ENCODE measurements around the gene GINS1.

GINS1 gene

GRCh38 chr20:25478889-25479568, 71.6 kb downstream of the GINS1 start:
- DNase-seq, result no peak

DNA sequence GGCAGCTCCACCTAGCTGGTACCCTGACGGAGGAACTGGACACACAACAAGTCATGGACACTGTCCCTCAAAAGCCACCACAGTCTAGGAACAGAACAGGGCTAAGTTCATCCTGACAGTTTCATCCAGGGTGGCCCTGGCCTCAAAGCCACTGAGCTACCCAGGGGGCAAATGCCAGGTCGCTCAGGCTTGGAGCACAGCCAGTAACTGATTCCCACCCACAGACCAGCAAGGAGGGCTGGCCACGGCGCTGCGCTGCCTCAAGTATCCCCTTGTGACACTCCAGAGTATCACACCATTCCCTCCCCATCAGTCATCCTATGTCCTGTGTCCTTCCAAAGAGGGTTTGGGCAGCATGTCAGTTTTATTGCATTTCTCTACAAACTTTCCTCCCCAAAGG, 72.2 kb downstream of the GINS1 start:
- no peak for DNase-seq

DNA sequence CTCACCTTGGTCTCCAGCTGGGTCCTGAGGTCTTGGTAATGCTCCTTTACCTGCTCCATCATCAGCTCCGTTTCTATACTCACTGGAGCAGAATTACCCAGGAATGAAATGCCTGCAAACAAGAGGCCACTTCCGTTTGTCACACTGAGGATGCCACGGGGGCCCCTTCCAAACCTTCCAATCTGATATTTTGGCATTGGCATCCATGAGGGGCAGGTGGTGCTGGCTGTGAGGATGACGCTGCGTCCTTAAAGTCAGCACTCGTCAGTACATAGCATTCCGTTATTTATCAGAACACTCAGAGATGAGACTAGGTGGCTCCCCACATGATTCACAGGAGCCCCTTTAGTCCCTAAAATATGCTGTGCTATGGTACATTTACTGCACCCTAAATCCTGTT, 72.7 kb downstream of the GINS1 start:
- DNase-seq, result no peak

GRCh38 chr20:25480797-25481196, 73.3 kb downstream of the GINS1 start:
- DNase-seq, result no peak

- no peak for DNase-seq
Observed at GRCh38 chr20:25481235-25481917, 73.9 kb downstream of the GINS1 start.

DNA sequence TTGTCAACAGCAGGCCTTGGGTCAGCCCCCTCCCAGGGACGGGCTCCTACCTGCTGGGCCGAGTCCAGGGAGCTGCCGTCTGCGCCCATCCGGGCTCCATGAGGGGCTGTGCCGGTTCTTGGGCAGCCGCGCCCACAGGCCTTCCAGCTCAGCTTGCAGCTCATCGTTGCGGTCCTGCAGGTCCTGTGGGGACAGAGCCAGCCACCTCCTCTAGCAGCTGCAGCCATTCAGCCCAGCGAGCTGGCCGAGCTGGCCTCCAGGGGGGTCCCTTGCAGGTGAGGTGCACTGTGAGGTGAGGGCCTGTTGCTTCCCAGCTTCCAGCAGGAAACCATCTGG, 74.4 kb downstream of the GINS1 start:
- no peak for DNase-seq

DNA sequence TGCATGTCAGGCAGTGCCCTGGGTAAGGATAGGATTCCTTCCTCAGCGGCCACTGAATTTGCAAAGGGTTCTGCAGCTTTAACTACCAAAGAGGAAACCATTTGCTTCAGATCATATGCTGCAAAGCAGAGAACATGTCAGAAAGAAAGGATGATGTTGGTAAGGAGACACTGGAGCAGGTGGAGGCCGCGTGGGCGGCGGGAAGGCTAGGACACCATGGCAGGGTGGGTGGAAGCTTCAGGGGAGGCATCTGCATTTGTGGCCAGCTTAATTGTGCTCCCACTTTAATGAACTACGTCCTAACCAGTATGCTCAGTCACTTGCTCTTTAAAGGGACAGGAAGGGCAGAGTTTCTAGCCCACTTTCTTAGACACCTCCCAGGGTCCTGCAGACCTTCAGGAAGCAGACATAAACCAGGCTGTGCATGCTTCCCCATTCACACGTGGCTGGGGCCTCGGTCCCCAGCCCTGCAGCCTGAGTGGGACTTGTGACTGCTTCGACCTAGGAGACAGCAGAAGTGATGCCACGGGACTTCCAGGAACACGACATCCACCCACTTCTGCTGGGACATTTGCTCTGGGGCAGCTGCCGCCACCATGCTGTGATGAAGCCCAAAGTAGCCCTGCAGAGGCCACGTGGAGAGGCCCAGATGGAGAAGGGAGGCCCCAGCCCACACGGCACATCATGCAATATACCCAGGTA, 76.1 kb downstream of the GINS1 start:
- DNase-seq, result no peak

- DNase-seq, result no peak
Observed at GRCh38 chr20:25484224-25484846, 76.9 kb downstream of the GINS1 start.

- no peak for DNase-seq
Observed at GRCh38 chr20:25484911-25485511, 77.5 kb downstream of the GINS1 start.

DNA sequence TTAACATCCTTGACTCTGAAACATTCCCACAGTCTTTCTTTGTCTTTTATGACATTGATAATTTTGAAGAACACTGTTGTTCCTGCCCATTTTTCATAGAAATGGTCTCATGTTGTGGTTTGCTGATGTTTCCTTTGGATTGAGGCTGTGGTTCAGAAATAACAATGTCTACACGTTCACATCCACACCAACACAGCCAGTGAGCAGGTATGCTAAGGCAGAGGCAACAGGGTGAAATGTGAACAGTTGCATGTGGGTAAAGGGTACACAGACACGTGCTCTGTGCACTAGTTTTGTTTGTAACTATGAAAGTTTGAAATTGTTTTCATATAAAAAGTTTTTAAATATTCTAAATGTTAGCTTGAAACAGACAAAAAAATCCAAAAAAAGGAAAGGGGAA, 78.4 kb downstream of the GINS1 start:
- no peak for DNase-seq

DNA sequence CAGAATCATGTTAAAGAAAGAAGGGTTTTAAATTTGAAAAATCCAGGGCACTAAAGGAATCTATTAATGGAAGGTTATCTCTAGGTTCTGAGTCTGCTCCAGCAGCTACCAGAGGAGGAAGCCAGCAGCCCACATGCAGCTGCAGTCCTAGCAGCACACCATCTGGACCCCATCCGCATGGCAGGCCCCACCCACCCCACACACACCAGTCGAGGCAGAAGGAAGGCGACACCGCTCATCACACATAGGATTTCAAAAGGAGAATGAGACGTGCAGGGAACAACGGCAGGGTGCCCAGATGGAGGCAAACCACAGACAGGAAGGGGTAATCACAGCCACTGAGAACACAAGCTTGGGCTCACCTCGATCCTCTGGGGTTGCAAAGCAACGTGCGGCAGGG, 78.9 kb downstream of the GINS1 start:
- no peak for DNase-seq

DNA sequence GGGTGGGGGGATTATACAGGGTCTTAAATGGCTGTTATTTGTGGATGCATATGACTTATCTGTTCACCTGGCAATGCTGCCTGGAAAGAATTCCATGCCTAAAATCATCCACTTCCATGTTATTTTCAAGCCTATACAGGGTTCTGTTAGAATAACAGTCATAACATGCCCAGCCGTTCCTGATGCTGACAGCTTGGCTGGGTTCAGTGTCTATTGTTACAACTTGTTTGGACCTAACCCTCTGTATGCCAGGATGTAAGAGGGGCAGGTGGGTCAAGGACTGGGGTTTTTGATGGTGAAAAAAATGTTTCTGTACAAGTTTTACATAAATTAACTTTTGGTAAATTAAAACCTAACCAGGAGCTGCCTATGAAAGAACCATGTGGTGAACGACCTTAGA, 79.8 kb downstream of the GINS1 start:
- no peak for DNase-seq

- no peak for DNase-seq
Observed at GRCh38 chr20:25487975-25488374, 80.5 kb downstream of the GINS1 start.

DNA sequence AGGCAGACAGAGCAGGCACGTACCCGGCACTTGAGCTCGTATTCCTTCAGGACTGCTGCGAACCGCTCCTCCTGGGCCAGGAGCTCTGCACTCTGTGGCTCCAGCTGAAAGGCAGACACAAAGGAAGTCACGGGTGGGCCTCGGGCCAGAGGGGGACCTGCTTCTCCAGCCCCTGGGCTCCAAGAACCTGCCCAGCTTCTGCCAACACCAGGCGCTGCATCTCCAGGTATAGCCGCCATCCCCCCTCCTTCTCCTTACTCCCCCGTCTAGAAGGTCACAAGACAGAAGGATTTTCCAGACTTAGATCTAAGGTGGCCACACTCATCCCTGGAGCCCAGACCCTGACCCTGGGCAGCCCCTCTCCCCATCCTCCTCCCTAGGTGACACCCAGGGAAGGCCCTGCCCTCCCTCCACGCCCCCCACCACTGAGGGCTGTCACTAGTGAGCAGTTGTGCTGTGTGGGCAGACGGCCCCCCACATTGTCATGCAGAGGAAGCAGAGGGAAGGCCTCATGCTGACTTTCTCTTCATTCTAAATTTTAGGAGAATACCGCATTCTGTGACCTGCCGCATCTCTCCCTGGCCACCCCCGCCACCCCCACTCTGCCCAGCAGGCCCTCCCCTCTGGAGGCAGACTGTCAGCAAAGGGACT, 81.9 kb downstream of the GINS1 start:
- DNase-seq, result no peak

DNA sequence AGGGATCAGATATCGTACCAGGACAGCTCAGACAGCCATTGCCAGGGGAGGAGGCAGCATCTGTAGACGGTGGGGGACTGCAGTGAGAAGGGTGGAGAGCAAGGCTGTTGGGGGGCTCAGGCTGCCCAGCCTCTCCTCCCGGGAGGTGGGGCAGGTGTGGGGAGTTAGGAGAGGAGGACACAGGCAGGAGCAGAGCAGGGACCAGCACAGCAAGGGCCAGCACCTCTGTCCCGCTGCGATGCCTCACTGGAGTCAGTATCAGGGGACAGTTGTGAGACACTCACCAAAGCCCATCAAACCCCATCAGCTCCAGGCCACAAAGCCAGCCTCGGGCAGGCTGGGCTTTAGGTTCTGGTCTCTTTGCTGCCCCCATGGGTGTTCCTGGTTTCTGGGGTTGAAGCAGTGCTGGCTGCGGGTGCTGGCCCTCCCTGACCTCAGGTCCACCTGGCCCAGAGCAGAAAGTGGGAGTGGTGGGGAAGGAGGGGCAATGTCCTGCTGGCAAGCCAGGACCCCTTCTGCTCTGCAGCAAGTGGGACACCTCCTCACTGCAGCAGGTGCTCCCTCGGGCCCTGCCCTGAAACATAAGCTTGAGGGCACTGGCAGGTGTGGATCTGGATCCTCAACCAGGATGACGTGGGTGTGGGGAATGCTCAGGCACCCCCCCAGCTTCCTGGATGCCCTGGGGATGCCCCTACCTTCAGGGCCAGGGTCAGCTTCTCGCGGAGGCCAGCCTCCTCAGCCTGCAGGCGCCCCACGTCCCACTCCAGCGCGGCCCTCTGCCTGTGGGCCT, 83.4 kb downstream of the GINS1 start:
- DNase-seq, result no peak

DNA sequence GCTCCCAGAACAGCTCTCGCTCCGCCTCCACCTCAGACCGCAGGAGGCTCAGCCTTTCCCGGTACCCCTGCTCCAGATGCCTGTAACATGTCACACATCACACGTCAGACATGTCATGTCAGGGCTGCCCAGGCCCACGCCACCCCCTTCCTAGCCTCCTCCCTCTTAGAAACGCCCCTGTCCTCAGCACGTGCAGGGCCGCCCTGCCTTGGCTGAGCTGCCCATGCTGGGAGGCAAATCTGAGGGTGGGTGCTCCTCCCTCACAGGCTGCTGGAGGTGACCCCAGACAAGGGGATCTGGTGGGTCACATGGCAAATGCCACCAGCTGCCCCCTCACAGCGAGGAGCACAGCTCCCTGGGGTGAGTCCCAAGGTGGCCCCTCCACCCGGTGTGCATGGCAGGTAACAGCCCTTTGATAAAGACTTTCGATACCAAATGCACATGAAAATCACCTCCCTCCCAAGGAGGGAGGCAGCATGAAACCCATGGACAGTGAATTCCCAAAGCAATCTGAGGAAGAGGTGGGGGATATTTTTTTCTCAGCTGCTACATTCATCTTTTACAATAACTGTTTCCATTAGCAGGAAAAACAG, 84.1 kb downstream of the GINS1 start:
- DNase-seq, result no peak

DNA sequence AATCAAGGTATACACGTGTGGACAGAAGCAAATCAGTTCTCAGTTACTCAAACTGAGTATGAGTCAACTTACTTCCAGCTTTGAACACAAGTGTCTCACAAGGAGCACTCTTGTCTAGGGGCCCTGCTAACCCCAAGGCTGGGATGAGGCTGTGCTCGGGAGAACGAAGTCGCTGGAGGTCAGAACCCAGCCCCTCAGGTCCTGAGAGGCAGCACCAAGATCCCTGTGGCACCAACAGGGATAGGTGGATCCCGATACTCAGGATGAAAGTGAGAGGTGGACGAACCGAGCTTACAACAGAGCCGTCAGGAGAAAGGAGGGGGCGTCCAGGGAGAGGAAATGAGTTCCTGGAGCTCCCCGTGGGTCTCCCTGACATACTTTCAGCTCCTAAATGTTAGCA, 85.7 kb downstream of the GINS1 start:
- no peak for DNase-seq

DNA sequence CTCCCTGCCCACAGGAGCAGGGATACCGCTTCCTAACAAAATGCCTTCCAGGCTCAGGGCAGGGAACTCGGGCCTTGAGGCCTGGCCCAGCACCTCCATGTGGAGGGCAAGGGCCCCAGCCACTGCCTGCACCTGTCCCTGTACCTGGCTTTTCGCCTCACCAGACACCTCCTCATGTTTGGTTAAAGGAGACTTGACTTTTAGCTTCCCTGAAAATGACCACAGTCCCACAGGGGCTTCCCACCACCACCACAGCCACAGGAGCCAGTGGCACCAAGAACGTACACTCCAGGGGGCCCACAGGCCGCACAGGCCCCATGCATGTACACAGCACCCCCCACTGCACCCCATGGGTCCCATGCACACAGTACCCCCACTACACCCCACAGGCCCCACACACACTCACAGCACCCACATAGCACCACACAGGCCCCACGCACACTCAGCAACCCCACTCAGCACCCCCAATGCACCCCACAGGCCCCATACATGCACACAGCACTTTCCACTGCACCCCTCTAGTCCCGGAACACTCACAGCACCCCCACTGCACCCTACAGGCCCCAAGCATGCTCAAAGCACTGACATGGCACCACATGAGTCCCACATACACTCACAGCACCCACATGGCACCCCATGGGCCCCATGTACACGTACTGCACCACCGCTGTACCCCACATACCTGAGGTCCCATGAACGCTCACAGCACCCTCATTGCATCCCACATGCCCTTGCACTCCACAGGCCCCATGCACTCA, 86.5 kb downstream of the GINS1 start:
- no peak for DNase-seq

GRCh38 chr20:25494506-25495188, 87.2 kb downstream of the GINS1 start:
- no peak for DNase-seq

DNA sequence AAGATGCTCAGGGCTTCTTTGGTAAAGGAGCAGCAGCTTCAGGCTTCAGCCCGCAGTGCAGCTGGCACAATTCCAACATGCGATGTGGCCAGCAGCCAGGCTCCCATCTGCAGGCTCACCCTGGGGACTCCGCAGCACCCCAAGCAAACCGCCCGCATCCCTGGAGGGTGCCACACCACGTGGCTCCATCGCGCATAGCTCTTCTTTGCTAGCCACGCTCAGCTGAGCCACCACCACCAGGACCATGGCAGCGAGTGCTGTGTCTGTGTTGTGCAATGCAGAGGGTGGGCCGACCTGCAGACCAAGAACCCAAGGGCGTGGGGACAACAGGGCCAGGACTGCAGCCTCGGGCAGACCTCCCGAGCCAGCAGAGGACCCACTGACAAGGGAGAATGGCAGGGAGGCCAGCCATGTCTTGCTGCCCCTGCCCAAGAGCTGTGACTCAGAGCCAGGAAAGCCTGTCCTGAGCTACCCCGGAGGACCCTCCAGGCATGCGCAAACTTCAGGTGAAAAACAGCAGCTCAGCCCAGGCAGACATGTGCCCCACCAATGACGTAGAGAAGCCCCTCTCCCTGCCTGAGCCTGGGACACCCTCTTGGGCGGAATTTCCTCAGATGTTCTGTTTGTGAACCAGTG, 87.8 kb downstream of the GINS1 start:
- no peak for DNase-seq
